BJ (cell line): ENCODE results near the gene C5orf63. TPM values are rescaled to one million over a fixed set of nuclear protein-coding genes. Genes with fewer than 3 reads are reported as not detected.

Experiments
- CTCF ChIA-PET: fragments of 350-600 bp; formaldehyde crosslinking; extraction: SDS; loops from one replicate; lab custom pipeline; 2021; ENCODE audit warnings: antibody characterized with exemption, inconsistent platforms; lab: Yijun Ruan, JAX
- POLR2A ChIA-PET: fragments of 300-600 bp; sonication (Branson Sonifier 250); formaldehyde crosslinking; extraction: SDS; loops from one replicate; lab custom pipeline; 2021; ENCODE audit warnings: antibody characterized with exemption; lab: Charles Lee
- DNase-seq: peaks from one replicate; pipeline ENCODE4 v3.0.0-alpha.2; 2011; ENCODE audit warnings: low read depth
- H3K27me3 ChIP-seq: 2 replicates; pipeline ENCODE4 v1.6.0; 2011; ENCODE audit warnings: low read length; ENCODE audit not compliant: control insufficient read depth, insufficient read depth
- H3K36me3 ChIP-seq: 2 replicates; pipeline ENCODE4 v1.5.1; 2011; ENCODE audit warnings: low read length; ENCODE audit not compliant: control insufficient read depth, insufficient read depth
- H3K4me3 ChIP-seq: 2 replicates; pipeline ENCODE4 v1.5.1; 2011; ENCODE audit warnings: low read depth, mild to moderate bottlenecking, control low read depth, low read length
- polyA plus RNA-seq: library from polyadenylated mRNA; depleted of rRNA; stranded (reverse); fragments of >200 nt; gene quantifications from 2 replicates; pipeline ENCODE4 v1.2.3, GENCODE V29; 2011
- TF ChIP-seq, protein P1 (sequence below): IDR thresholded peaks from 2 replicates; pipeline ENCODE4 v1.5.1; 2011; ENCODE audit warnings: low read depth, mild to moderate bottlenecking, control low read depth, inconsistent platforms, low read length, moderate library complexity; ENCODE audit not compliant: insufficient read depth

C5orf63 gene
- polyA plus RNA-seq, 1 experiment, result 1.4 TPM

DNA sequence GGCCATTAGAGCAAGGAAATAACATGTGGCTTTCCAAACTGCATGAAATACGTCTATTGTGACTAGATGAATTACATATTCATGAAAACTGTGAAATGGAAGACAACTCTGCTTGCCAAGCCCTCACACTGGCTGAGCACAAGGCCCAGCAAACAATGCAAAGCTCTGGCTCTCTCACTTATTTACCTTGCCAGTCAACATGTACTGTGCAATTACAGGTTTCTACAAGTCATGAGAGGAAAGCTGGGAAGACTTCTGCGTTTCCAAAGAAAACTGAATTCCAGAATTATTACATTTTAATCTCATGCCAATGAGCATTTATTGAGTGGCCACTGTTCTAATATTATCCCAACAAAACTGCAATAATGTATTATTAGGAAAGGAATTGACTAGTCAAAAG, 12.1 kb upstream of the C5orf63 start:
- Histone ChIP-seq H3K27me3 (no peaks in the 10 kb centered on the region), H3K4me3 (no peak overlapping the region), H3K36me3 (no peaks in the 10 kb centered on the region)
- TF ChIP-seq, protein P1, sequence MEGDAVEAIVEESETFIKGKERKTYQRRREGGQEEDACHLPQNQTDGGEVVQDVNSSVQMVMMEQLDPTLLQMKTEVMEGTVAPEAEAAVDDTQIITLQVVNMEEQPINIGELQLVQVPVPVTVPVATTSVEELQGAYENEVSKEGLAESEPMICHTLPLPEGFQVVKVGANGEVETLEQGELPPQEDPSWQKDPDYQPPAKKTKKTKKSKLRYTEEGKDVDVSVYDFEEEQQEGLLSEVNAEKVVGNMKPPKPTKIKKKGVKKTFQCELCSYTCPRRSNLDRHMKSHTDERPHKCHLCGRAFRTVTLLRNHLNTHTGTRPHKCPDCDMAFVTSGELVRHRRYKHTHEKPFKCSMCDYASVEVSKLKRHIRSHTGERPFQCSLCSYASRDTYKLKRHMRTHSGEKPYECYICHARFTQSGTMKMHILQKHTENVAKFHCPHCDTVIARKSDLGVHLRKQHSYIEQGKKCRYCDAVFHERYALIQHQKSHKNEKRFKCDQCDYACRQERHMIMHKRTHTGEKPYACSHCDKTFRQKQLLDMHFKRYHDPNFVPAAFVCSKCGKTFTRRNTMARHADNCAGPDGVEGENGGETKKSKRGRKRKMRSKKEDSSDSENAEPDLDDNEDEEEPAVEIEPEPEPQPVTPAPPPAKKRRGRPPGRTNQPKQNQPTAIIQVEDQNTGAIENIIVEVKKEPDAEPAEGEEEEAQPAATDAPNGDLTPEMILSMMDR, result no peak
- CTCF ChIA-PET, result interaction anchor here (1.3 to 1.9 kb wide), 2 partner anchors 8 to 11 kb away, joined by 4 to 5 read pairs; partner anchors contain the start of gene C5orf63
- POLR2A ChIA-PET, result no interaction called here
- no peak for DNase-seq

DNA sequence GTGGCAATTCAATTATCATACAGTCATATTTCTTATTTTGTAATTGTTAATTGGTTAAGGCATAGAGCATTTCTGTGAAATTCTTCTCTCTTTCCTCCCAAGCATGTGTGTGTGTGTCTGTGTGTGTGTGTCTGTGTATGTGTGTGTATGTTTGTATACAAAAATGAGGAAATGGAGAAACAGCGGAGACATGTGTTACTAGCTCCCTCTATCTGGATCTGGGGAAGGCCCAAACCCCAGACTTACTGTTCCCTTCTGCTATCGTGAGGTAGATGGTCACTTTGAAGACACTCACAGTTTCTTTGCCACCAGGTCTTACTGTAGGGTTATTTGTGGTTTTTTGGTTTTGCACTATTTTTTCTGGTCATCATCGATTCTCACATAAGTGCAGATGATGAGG, 11.4 kb upstream of the C5orf63 start:
- DNase-seq, result no peak
- ChIA-PET POLR2A (no interaction called here), CTCF (interaction anchor here (1.3 kb wide), 1 partner anchor 11 kb away, joined by 4 read pairs; the partner anchor contains the start of gene C5orf63)
- H3K36me3 ChIP-seq, result no peaks in the 10 kb centered on the region
- no peaks in the 10 kb centered on the region for H3K27me3 ChIP-seq
- H3K4me3 ChIP-seq, result no peak overlapping the region
- TF ChIP-seq, protein P1, result no peak

DNA sequence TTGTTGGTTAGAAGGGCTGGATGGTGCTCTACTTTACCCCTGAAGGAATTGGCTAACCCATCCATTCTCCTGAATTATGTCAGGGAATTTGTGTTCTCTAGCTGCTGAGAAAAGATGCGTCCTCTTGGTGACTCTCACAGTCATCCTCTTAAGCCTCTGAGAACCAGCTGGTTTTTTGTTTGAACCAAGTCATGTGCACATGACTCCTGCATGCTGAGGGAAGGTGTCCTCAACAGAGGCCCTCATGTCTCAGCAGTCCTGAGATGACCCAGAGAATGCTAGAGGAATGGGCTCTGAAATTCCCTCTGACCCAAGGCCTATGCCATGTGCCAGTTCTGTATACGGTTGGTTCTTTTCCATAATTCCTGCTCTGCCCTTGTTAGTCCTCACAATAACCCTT, 10.4 kb upstream of the C5orf63 start:
- ChIA-PET CTCF (no interaction called here), POLR2A (no interaction called here)
- H3K27me3 ChIP-seq, result no peaks in the 10 kb centered on the region
- no peaks in the 10 kb centered on the region for H3K36me3 ChIP-seq
- H3K4me3 ChIP-seq, result no peak overlapping the region
- DNase-seq, result no peak
- TF ChIP-seq, protein P1, result no peak

DNA sequence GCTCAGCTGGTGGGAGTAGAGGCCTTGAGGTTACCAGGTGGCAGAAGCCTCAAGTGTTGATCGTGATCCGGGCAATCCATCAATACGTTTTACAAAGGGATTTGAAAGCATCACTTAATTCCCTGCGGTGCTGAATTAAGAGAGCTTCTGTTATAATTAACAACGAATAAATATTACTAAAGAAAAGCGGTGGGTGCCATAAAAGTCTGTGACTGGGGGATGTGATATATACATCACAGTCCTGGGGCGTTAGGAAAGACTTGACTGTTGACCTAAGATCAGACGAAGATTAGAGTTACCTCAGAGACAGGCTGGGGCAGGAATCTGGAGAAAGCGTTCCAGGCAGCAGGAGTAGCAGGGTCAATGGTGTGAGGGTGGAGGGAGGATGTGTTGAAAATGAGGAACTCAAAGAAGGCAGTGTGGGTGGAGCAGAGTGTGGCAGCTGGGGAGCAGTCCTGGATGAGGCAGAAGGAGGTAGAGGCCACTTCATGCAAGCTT, 6.7 kb upstream of the C5orf63 start:
- CTCF ChIA-PET, result interaction anchor here (0.6 to 0.7 kb wide), 2 partner anchors 11 to 50 kb away, joined by 3 read pairs; partner anchors contain the start of gene MARCHF3
- TF ChIP-seq, protein P1, result no peak
- POLR2A ChIA-PET, result no interaction called here

DNA sequence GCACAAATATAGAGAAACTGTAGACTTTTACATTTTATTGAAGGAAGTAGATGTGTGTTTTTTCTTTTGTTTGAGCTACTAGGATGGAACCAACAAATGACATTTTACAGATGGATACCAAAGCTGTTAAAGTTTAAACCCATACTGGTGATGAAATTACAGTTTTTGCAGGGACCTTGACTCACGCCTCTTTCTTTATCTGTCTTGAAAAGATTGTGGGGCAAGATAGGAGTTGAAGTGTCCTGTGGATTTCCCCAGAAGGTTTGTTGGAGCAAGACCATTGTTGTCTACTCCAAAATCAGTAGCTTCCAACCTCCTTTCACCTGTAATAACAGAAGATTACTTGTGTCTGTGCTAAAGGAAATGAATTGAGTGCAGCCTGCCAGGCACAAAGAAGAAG, 4.1 kb upstream of the C5orf63 start:
- Histone ChIP-seq H3K36me3 (no peaks in the 10 kb centered on the region), H3K27me3 (no peaks in the 10 kb centered on the region), H3K4me3 (no peak overlapping the region)
- TF ChIP-seq, protein P1, result no peak
- ChIA-PET POLR2A (no interaction called here), CTCF (interaction anchor here (1.4 kb wide), 2 partner anchors 9 to 20 kb away, joined by 3 to 5 read pairs; no protein-coding TSS in a partner anchor)
- DNase-seq, result no peak

More for the DNA sequence above, 6.7 kb upstream of the C5orf63 start:
- no peak for DNase-seq
- no peak overlapping the region for H3K4me3 ChIP-seq
- no peaks in the 10 kb centered on the region for H3K27me3 ChIP-seq
- no peaks in the 10 kb centered on the region for H3K36me3 ChIP-seq
